K562 (cell line): Measurements from ENCODE around the gene C1orf167. TPM values are rescaled to one million over a fixed set of nuclear protein-coding genes. Genes with fewer than 3 reads are reported as not detected.
A peak's percentile ranks its signal among the peaks of the same experiment; 100 is the strongest.

Experiments used
- ASH1L ChIP-seq: fragments of 450-650 bp; IDR thresholded peaks from 2 replicates; pipeline ENCODE4 v1.6.1; 2018; ENCODE audit warnings: borderline replicate concordance, mild to moderate bottlenecking, low read depth; ENCODE audit not compliant: partially characterized antibody
- EWSR1 ChIP-seq: fragments of 450-650 bp; IDR thresholded peaks from 2 replicates; pipeline ENCODE4 v1.6.1; 2018; ENCODE audit warnings: borderline replicate concordance, mild to moderate bottlenecking, low read depth, moderate library complexity; ENCODE audit not compliant: partially characterized antibody
- FOSL1 ChIP-seq: fragments of 200-800 bp; sonication (Bioruptor generic); conservative IDR thresholded peaks from 2 replicates; pipeline ENCODE4 v1.6.1; 2016; ENCODE audit warnings: missing genetic modification characterization, missing compliant biosample characterization
- GTF2E2 ChIP-seq: fragments of 200-800 bp; sonication (Bioruptor generic); IDR thresholded peaks from 2 replicates; pipeline ENCODE4 v1.6.1; 2016; ENCODE audit warnings: missing genetic modification characterization, missing compliant biosample characterization
- HLTF ChIP-seq: fragments of 450-650 bp; IDR thresholded peaks from 2 replicates; pipeline ENCODE4 v1.6.1; 2016
- MEF2A ChIP-seq: IDR thresholded peaks from 2 replicates; pipeline ENCODE4 v1.6.1; 2011; ENCODE audit warnings: low read depth, mild to moderate bottlenecking, low read length, moderate library complexity; ENCODE audit not compliant: control insufficient read depth
- MIER1 ChIP-seq: fragments of 450-650 bp; IDR thresholded peaks from 2 replicates; pipeline ENCODE4 v1.6.1; 2016; ENCODE audit warnings: antibody characterized with exemption, mild to moderate bottlenecking, low read depth
- NELFE ChIP-seq: IDR thresholded peaks from 2 replicates; pipeline ENCODE4 v1.6.1; 2011; ENCODE audit warnings: mild to moderate bottlenecking; ENCODE audit not compliant: insufficient read depth, insufficient read length
- POLR2G ChIP-seq: fragments of 200-400 bp; formaldehyde crosslinking; IDR thresholded peaks from 2 replicates; pipeline ENCODE4 v1.6.1; 2017; ENCODE audit warnings: low read depth, mild to moderate bottlenecking, antibody characterized with exemption, low read length, moderate library complexity
- ZNF644 ChIP-seq: fragments of 200-800 bp; sonication (Bioruptor generic); IDR thresholded peaks from 2 replicates; pipeline ENCODE4 v1.6.1; 2016; ENCODE audit warnings: low read depth, missing genetic modification characterization, missing compliant biosample characterization
- ZNF766 ChIP-seq: fragments of 200-800 bp; sonication (Bioruptor generic); conservative IDR thresholded peaks from 2 replicates; pipeline ENCODE4 v1.6.1; 2016; ENCODE audit warnings: missing genetic modification characterization, missing compliant biosample characterization
- polyA plus RNA-seq, 8 experiments: library from polyadenylated mRNA; depleted of rRNA in 4 of 8; stranded (reverse) in 5 of 8; unstranded in 3 of 8; fragments of >200 nt; fragmentation: Nextera tagmentation in 2 of 8; fragmentation: Illumina TruSeq in 1 of 8; extraction: Ambion mirVana in 2 of 8; extraction: Trizol in 1 of 8; gene quantifications; 2 replicates each; pipeline versions ENCODE4 v1.2.1 to v1.2.3, GENCODE V29; 2011 to 2014; ENCODE audit warnings: inconsistent platforms in 1 of 8, missing spikeins in 1 of 8
- total RNA-seq, 7 experiments: library from RNA; depleted of rRNA in 6 of 7; stranded (reverse); fragments of >200 nt in 6 of 7; fragmentation: Illumina TruSeq in 2 of 7; extraction: Trizol in 2 of 7; gene quantifications; 2 replicates each; pipeline versions ENCODE4 v1.2.1 to v1.2.3, GENCODE V29; 2011 to 2021; ENCODE audit warnings: low replicate concordance in 1 of 7
- TF ChIP-seq, protein P1 (sequence below): sonication (generic); formaldehyde crosslinking; IDR thresholded peaks from 2 replicates; pipeline ENCODE4 v1.8.1; 2023; ENCODE audit warnings: missing genetic modification reagents, mild to moderate bottlenecking, borderline replicate concordance
- TF ChIP-seq, protein P2 (sequence below): fragments of 450-650 bp; IDR thresholded peaks from 2 replicates; pipeline ENCODE4 v1.6.1; 2017; ENCODE audit warnings: antibody characterized with exemption, mild to moderate bottlenecking
- TF ChIP-seq, protein P3 (sequence below): fragments of 250-450 bp; sonication (Bioruptor Pico); IDR thresholded peaks from 2 replicates; pipeline ENCODE4 v1.8.0; 2021; ENCODE audit warnings: borderline replicate concordance, mild to moderate bottlenecking, moderate library complexity; ENCODE audit not compliant: poor library complexity, severe bottlenecking
- TF ChIP-seq, protein P4 (sequence below): sonication (generic); formaldehyde crosslinking; IDR thresholded peaks from 2 replicates; pipeline ENCODE4 v1.8.0; 2022; ENCODE audit warnings: missing genetic modification reagents, mild to moderate bottlenecking, moderate library complexity, borderline replicate concordance

Gene C1orf167
- total and polyA plus RNA-seq, 9 of the 15 experiments (the other 6 are each of a cell fraction or from before 2014, with no cell fraction given): 0.22 to 0.86 (median 0.31) TPM; not detected in 2

DNA sequence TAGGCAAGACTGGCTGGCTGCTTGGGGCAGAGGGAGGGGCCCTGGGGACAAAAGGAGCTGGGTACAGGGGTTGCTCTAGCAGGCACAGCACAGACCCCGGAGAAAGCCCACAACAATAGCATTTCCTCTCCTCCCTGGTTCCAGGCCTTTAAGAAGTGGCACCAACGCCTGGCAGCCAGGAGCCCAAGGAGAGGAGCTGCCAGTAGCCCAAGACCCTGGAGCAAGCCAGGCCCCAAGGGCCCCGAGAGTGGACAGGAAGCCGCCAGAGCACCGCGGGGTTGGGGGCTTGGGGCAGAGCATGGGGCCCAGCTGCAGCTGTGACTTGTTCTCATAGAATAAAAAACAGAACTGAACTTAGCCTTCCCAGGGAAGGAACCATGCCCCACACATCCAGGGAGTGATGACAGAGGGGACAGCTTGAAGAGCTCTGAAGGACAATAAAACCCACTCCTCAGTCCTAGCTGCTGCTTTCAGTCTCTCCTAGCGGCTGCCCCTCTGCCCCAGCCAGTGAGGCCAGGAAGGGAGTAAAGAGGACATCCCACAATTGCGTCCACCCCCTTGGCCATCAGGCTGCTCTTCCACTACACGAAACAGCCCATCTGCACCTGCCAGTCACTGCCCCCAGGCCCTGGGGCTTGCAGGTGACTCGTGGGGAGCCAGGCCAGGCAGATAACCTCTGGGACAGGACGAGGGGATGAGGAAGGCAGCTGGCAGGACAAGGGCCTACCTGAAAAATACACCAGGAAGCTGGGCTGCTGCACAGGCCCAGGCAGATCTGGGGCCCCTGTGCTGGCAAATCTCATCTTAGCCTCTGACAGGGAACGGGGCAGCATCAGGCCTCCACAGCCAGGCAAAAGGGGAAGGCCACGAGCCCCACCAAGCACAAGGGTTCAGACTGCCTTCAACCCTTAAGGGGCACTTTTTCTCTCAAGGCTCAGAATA, 27.4 kb downstream of the C1orf167 start (continued):
- TF ChIP-seq, protein P1, sequence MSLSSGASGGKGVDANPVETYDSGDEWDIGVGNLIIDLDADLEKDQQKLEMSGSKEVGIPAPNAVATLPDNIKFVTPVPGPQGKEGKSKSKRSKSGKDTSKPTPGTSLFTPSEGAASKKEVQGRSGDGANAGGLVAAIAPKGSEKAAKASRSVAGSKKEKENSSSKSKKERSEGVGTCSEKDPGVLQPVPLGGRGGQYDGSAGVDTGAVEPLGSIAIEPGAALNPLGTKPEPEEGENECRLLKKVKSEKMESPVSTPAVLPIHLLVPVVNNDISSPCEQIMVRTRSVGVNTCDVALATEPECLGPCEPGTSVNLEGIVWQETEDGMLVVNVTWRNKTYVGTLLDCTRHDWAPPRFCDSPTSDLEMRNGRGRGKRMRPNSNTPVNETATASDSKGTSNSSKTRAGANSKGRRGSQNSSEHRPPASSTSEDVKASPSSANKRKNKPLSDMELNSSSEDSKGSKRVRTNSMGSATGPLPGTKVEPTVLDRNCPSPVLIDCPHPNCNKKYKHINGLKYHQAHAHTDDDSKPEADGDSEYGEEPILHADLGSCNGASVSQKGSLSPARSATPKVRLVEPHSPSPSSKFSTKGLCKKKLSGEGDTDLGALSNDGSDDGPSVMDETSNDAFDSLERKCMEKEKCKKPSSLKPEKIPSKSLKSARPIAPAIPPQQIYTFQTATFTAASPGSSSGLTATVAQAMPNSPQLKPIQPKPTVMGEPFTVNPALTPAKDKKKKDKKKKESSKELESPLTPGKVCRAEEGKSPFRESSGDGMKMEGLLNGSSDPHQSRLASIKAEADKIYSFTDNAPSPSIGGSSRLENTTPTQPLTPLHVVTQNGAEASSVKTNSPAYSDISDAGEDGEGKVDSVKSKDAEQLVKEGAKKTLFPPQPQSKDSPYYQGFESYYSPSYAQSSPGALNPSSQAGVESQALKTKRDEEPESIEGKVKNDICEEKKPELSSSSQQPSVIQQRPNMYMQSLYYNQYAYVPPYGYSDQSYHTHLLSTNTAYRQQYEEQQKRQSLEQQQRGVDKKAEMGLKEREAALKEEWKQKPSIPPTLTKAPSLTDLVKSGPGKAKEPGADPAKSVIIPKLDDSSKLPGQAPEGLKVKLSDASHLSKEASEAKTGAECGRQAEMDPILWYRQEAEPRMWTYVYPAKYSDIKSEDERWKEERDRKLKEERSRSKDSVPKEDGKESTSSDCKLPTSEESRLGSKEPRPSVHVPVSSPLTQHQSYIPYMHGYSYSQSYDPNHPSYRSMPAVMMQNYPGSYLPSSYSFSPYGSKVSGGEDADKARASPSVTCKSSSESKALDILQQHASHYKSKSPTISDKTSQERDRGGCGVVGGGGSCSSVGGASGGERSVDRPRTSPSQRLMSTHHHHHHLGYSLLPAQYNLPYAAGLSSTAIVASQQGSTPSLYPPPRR (CRISPR knock-in tag): no peak
- TF ChIP-seq, protein P2, sequence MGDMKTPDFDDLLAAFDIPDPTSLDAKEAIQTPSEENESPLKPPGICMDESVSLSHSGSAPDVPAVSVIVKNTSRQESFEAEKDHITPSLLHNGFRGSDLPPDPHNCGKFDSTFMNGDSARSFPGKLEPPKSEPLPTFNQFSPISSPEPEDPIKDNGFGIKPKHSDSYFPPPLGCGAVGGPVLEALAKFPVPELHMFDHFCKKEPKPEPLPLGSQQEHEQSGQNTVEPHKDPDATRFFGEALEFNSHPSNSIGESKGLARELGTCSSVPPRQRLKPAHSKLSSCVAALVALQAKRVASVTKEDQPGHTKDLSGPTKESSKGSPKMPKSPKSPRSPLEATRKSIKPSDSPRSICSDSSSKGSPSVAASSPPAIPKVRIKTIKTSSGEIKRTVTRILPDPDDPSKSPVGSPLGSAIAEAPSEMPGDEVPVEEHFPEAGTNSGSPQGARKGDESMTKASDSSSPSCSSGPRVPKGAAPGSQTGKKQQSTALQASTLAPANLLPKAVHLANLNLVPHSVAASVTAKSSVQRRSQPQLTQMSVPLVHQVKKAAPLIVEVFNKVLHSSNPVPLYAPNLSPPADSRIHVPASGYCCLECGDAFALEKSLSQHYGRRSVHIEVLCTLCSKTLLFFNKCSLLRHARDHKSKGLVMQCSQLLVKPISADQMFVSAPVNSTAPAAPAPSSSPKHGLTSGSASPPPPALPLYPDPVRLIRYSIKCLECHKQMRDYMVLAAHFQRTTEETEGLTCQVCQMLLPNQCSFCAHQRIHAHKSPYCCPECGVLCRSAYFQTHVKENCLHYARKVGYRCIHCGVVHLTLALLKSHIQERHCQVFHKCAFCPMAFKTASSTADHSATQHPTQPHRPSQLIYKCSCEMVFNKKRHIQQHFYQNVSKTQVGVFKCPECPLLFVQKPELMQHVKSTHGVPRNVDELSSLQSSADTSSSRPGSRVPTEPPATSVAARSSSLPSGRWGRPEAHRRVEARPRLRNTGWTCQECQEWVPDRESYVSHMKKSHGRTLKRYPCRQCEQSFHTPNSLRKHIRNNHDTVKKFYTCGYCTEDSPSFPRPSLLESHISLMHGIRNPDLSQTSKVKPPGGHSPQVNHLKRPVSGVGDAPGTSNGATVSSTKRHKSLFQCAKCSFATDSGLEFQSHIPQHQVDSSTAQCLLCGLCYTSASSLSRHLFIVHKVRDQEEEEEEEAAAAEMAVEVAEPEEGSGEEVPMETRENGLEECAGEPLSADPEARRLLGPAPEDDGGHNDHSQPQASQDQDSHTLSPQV: peak; percentile 12; the same call in 1 of the 2 replicates
- TF ChIP-seq ASH1L (no peak), EWSR1 (no peak), MEF2A (no peak), ZNF644 (tag) (no peak), MIER1 (no peak), POLR2G (peak; percentile 62), FOSL1 (tag) (no peak), ZNF766 (CRISPR knock-in tag) (no peak), NELFE (no peak), GTF2E2 (no peak), HLTF (no peak)
- TF ChIP-seq, protein P3, sequence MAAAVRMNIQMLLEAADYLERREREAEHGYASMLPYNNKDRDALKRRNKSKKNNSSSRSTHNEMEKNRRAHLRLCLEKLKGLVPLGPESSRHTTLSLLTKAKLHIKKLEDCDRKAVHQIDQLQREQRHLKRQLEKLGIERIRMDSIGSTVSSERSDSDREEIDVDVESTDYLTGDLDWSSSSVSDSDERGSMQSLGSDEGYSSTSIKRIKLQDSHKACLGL (CRISPR knock-in tag): no peak
- TF ChIP-seq, protein P4, sequence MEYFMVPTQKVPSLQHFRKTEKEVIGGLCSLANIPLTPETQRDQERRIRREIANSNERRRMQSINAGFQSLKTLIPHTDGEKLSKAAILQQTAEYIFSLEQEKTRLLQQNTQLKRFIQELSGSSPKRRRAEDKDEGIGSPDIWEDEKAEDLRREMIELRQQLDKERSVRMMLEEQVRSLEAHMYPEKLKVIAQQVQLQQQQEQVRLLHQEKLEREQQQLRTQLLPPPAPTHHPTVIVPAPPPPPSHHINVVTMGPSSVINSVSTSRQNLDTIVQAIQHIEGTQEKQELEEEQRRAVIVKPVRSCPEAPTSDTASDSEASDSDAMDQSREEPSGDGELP (CRISPR knock-in tag): peak; percentile 3; the same call in 1 of the 2 replicates
